ENCODE data around the gene SMIM45. TPM values are rescaled to one million over a fixed set of nuclear protein-coding genes. Genes with fewer than 3 reads are reported as not detected.

Gene SMIM45

Other genes starting within 250 kb of the SMIM45 start
- gene CCDC134, start 151.5 kb upstream of the SMIM45 start, total RNA-seq: 1 to 10 TPM; 2.9 to 7.6 (median 4.9) TPM
- gene CCDC134, start 151.5 kb upstream of the SMIM45 start, polyA plus RNA-seq: 1 to 10 TPM; 1.9 to 2.0 TPM
- 10 to 100 TPM; 28.2 to 44.8 (median 34.3) TPM for gene SREBF2, start 119.0 kb upstream of the SMIM45 start, total RNA-seq
- gene SREBF2, start 119.0 kb upstream of the SMIM45 start, polyA plus RNA-seq: 10 to 100 TPM; 32.7 to 37.3 TPM
- not detected for gene SHISA8, start 37.1 kb upstream of the SMIM45 start, total RNA-seq
- gene SHISA8, start 37.1 kb upstream of the SMIM45 start, polyA plus RNA-seq: not detected
- gene TNFRSF13C, start 25.3 kb upstream of the SMIM45 start, total RNA-seq: under 1 TPM in 4 of 6 donors, not detected in 2; 0.06 to 0.14 (median 0.12) TPM
- gene TNFRSF13C, start 25.3 kb upstream of the SMIM45 start, polyA plus RNA-seq: under 1 TPM; 0.04 to 0.05 TPM
- gene CENPM, start 5.0 kb upstream of the SMIM45 start, total RNA-seq: 1 to 10 TPM in 1 of 6 donors, under 1 TPM in 5; 0.23 to 1.7 (median 0.65) TPM
- gene CENPM, start 5.0 kb upstream of the SMIM45 start, polyA plus RNA-seq: under 1 TPM; 0.14 to 0.65 TPM
- 1 to 10 TPM in 3 of 6 donors, under 1 TPM in 3; 0.22 to 1.6 (median 0.97) TPM for gene SEPTIN3, start 17.3 kb downstream of the SMIM45 start, total RNA-seq
- 1 to 10 TPM; 1.9 to 8.5 TPM for gene SEPTIN3, start 17.3 kb downstream of the SMIM45 start, polyA plus RNA-seq
- gene WBP2NL, start 46.6 kb downstream of the SMIM45 start, total RNA-seq: 1 to 10 TPM; 1.4 to 2.8 (median 1.7) TPM
- 1 to 10 TPM; 1.3 to 1.9 TPM for gene WBP2NL, start 46.6 kb downstream of the SMIM45 start, polyA plus RNA-seq
- gene NAGA, start 118.7 kb downstream of the SMIM45 start, total RNA-seq: 10 to 100 TPM in 1 of 6 donors, 1 to 10 TPM in 5; 3.1 to 13.9 (median 5.7) TPM
- gene NAGA, start 118.7 kb downstream of the SMIM45 start, polyA plus RNA-seq: 1 to 10 TPM; 3.2 to 7.9 TPM
- 1 to 10 TPM; 7.4 to 9.8 (median 9.5) TPM for gene PHETA2, start 122.1 kb downstream of the SMIM45 start, total RNA-seq
- 10 to 100 TPM; 10.1 to 10.9 TPM for gene PHETA2, start 122.1 kb downstream of the SMIM45 start, polyA plus RNA-seq
- 10 to 100 TPM; 50.9 to 81.9 (median 58.1) TPM for gene SMDT1, start 127.5 kb downstream of the SMIM45 start, total RNA-seq
- gene SMDT1, start 127.5 kb downstream of the SMIM45 start, polyA plus RNA-seq: 100 to 1,000 TPM in 1 of 2 donors, 10 to 100 TPM in 1; 53.1 to 119 TPM
- 10 to 100 TPM; 16.8 to 32.4 (median 23.0) TPM for gene NDUFA6, start 138.6 kb downstream of the SMIM45 start, total RNA-seq
- 10 to 100 TPM; 36.6 to 44.5 TPM for gene NDUFA6, start 138.6 kb downstream of the SMIM45 start, polyA plus RNA-seq
- gene CYP2D6, start 178.7 kb downstream of the SMIM45 start, total RNA-seq: 1 to 10 TPM in 1 of 6 donors, under 1 TPM in 5; 0.35 to 1.5 (median 0.49) TPM
- gene CYP2D6, start 178.7 kb downstream of the SMIM45 start, polyA plus RNA-seq: 1 to 10 TPM; 3.5 to 7.3 TPM